ENCODE data around the gene SRGAP1.
"Not testable (repeated sequence)": the region's sequence is repeated elsewhere in the genome, so short reads cannot be mapped to it uniquely, and the experiment has no call there.

Gene SRGAP1

DNA sequence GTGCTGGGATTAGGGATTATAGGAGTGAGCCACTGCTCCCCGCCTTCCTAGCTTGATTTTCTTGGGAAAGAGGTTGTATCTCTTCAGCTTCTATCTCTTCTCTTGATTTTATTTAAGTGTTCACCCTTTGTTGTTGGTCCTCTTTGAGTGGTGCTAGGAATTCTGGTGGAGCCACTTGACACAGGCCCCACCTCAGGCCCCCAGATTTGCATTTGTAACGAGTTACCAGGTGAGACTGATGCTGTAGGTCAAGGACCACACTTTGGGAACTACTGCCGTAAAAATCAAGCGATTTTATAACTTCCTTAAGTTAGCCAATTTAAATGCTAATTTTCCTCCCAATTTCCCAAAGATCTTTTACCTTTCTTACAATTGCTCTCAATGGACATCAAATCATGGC, 26.3 kb downstream of the SRGAP1 start:
- no peak for DNase-seq

DNA sequence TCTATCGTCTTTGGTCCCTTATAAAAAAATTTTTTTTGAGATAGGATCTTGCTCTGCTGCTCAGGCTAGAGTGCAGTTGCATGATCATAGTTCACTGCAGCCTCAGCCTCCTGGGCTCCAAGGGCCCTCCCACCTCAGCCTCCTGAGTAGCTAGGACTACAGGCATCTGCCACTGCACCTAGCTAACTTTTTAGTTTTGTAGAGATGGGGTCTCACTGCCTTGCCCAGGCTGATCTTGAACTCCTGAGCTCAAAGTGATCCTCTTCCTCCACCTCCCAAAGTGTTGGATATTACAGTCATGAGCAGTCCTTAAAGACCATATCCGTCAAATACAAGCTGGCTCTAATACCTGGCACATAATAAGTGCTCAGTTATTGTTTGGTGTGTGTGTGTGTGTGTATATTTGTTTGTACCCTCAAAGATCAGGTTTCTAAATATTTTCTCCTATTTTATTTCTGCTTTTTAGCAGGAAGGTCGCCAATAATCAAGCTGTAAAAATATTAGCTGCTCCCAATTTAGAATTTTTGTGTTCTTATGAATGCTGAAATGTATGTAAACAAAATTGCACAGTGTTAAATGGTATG, 30.5 kb downstream of the SRGAP1 start:
- DNase-seq = no peak

DNA sequence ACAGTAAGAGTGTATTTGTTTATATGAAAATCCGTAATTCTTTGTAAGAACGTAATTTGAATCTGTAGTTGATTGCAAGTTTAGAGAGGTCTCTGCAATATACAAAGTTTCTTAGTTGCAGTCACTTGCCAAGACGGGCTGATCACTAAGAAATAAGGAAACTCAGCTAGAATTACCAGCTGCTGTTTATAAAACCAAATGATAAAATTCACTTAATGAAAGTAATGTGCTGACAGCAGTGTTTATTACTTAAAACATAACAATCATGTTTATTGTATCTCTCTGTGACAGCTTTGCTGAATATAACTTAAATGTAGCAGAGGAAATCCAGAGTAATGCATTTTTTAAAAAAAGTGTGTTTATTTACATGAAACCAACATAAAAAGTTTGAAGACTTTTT, 31.2 kb downstream of the SRGAP1 start:
- DNase-seq = no peak

DNA sequence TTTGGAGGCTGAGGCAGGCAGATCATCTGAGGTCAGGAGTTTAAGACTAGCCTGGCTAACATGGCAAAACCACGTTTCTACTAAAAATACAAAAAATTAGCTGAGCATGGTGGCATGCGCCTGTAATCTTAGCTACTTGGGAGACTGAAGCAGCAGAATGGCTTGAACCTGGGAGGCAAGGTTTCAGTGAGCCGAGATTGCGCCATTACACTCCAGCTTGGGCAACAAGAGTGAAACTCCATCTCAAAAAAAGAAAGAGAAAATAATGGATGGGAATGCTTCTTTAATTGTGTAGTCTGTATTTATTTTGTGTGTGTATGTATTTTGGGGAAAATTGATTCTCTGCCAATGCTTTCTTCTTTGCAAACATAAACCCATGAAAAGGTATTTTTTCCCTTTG, 32.5 kb downstream of the SRGAP1 start:
- no peak for DNase-seq

DNA sequence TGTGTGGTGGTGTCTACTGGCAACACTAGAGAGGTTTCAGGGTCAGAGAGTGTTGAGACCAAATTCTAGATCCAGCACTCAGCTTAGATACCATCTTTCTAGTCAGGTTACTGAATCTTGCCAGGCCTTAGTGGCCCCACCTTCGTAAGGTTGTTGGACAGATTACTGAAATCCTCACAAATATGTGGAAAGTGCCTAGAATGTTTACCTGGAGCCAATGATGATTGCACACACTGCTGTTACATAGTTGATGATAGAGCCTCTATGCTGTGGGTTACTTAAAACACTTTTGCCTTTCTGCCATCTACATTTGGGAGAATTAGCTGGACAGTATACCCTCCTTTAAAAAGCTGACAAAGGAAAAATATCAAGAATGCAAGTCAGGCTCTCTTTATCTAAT, 33.2 kb downstream of the SRGAP1 start:
- no peak for DNase-seq

DNA sequence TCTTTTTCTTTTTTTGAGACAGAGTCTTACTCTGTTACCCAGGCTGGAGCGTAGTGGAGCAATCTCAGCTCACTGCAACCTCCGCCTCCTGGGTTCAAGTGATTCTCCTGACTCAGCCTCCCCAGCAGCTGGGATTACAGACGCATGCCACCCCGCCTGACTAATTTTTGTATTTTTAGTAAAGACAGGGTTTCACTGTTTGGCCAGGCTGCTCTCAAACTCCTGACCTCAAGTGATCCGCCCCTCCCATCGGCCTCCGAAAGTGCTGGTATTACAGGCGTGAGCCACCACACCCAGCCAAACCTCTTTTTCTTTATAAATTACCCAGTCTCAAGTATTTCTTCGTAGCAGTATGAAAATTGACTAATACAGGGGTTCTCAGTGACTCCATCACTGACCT, 35.7 kb downstream of the SRGAP1 start:
- DNase-seq = not testable (repeated sequence)

DNA sequence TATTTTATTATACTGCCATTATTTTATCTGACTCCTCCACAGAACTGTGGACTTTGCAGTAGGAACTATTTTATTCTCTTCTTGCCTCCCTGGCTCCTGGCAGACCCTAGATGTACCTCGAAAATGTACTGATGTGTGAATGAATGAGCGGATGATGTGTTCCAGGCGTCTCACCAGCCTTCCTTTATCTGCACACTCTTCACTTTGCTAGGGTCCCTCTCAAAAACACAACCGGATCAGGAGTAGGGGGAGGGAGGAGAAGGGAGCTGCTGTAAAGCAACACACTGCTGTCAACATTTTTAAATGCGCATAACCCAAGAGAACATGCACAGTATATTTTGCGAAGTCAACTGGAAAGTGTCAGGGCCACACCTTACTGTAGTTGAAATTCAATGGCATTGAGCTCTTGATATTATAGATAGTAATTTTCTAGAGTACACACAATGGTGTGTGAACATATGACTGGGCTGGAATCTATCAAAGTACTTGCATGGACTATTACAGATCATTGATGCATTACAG, 36.3 kb downstream of the SRGAP1 start:
- DNase-seq = no peak

DNA sequence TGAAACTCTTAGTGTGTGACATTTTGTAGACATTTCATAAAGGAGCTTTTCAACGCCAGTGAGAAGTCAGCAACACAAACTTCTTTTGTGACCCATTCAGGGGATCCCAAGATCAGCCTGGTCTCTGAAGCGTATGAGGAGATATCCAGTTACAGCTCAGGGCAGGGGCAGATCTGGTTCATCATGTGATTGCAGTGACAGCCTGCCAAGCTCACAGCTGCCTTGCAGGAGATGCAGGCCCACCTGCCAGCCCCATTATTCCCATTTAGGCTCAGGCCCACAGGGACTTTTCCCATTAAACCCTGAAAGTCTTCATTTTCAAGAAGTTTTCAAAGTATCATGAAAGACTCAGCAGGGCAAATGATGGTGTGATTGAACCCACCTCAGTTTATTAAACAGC, 38.3 kb downstream of the SRGAP1 start:
- no peak for DNase-seq

DNA sequence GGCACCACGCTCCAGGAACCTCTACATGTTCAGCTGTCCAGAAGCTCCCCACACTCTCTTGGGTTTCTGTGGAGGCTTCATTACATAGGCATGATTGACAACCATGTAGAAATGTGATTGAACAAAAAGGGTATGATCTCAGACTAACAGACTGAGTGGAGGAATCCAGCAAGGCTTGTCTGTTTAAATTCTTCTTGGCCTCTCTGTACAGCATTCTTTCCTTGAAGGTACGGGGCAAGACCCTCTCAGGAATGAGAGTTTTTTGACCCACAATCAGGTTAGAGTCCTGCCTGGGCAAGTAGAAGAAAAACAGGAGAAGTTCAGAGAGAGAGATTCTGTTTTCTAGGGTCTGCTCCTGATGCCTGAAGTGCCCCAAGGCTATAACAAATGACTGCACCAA, 40.9 kb downstream of the SRGAP1 start:
- no peak for DNase-seq

DNA sequence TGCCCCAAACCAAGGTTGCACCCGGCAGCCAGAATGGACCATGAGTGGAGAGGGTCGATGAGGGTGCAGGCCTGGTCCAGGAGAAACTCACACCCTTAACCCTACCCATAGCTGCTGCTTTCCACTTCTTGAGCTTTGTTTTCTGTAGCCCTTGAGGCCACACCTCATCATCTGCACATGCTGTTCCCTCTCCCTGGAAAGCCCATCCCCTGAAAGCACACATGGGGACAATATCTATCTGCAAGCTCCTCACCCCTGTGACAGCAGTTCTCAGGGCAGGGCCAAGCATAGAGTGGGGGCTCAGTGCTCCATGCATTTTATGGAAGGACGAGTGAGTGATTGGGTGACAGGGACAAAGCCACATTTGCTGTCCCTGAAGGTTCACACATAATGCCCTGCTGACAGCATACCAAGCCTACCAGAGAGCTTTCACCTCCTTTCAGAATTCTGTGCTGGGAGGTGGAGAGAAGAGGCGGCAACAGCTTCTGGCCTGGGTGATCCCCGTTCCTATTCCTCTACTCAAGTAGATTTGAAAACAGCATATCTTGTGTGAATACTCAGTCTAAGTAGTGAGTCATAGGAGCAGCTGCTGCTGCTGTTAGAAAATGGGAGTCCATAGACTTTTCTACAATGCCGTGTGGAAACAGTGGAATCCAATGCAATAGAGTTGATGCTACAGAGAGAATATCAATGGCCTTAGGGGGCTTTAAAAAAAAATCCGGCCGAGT, 44.6 kb downstream of the SRGAP1 start:
- DNase-seq = peak; percentile 61

DNA sequence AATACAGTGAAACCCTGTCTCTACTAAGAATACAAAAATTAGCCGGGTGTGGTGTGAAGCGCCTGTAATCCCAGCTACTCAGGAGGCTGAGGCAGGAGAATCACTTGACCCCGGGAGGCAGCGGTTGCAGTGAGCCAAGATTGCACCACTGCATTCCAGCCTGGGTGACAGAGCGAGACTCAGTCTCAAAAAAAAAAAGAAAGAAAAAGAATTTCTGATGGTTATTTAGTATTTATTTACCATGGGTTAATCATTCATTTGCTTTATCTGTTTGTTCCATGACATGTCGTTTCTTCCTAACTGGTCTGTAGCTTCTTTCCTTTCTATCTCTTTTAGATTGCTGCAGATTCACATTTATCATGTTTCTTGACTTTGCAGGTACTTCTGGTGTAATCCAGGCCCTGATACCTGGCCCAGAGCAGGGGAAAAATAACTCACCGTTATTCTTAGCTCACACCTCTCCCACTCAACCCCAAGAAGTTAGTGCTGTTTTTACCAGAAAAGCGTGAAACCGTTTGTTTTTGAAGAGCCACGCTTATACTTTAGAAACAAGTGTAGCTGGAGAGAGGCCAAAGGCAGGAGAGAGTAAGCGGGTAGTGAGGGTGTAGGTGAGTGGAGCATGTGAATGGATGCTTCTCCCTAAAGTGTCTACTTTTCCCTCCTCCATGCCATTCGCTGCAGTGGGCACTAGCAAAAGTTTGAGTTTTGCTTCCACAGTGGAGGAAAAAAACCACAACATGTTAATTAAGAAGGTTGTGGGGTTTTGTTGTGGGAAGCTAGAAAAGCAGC, 45.4 kb downstream of the SRGAP1 start:
- peak; percentile 10 for DNase-seq

DNA sequence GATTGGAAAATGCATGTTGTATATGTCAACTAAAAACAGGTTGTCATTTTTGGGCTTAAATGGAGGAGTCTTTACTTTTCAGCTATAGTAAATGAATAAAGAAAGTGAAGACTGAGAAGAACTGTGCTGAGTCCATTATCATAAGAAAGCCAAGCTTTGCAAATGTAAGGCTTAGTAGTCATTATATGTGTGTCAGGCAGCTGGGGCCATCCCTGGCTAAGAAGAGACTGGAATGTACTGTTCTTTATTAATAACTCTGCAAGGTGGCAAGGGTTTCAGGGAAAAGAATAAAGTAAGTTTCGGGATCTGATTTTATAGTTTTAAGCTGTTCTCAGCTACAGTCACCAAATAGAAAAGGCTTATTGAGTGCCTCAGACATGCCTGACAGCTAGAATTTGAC, 48.7 kb downstream of the SRGAP1 start:
- no peak for DNase-seq

DNA sequence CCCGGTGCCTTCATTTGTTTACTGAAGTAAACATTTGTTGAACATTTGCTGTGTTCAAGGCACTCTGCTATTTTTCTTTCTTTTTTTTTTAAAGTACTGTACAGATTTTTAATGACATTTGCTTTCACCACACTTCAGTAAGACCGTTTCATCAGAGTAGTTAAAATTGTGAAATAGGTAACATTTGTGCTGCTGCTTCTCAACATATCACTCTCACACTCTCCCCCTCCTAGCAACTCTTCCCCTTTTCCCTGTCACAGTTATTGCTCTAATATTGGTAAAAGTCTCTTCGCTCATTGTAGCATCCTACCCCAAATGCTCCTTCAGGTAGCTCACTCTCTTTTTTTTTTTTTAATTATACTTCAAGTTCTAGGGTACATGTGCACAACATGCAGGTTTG, 49.6 kb downstream of the SRGAP1 start:
- DNase-seq = no peak

DNA sequence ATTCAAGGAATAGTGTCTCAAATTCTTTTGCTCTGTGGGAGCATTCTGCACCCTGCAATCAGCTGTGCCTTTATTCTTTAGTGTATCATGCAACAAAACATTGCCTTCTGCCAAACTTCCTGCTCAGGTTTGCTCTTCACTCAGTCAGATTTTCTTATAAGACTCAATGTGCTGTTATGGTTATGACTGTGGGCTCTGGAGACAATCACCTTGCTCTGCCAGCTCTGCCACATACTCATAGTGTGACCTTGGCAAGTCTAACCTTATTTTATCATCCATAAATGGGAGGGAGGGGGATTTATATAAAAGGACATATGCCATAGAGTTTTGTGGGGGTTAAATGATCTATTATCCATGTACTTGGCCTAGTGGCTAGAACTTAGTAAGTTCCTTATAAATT, 51.3 kb downstream of the SRGAP1 start:
- no peak for DNase-seq

DNA sequence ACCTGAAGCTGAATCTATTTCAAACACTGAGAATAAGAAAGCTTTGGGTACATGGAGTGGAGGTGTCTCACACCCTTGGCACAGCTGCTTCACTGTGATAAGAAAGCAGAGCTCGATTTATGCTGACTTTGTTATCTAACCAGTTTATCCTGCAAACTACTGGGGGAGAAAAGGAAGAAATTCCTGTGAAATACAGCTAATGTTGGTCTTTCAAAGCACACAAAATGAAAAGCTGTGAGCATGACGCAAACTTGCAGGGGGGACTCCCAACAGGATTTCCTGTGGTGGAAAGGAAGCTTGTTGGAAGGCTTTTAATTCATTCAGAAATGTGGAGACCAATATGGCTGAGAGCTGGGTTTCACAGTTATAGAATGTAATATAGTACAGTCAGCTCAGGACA, 53.4 kb downstream of the SRGAP1 start:
- peak; percentile 64 for DNase-seq

DNA sequence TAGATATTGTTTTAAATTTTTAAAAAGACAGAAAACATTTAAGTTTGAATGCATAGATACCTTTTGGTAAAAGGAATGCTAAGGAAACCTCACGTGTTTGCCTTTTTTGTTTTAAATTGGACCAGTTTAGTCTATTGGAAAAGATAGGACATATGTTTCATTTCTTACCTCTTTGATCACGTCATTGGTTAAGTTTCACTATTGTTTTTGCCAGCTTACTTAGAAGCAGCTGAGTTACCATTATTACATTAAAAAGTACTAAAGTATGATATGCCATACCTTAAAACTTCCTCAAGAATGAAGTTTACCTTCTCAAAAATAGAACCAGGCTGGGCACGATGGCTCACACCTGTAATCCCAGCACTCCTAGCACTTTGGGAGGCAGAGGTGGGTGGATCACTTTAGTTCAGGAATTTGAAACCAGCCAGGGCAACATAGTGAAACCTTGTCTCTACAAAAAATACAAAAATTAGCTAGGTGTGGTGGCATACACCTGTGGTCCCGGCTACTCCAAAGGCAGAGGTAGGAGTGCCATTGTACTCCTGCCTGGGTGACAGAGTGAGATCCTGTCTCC, 54.4 kb downstream of the SRGAP1 start:
- DNase-seq = no peak

DNA sequence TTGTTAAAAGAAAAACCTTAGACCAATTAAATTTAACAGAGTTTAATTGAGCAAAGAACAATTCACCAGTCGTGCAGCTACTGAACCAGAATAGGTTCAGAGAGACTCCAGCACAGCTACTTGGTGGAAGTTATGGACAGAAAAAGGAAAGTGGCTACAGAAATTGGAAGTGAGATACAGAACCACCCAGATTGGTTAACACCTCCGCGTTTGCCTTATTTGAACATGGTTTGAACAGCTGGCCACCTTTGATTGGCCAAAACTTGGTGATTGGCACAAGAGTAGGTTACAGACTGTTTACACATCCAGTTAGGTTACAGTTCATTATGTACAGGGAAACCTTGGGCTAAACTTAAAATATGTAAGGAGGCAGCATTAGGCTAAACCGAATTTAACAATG, 54.9 kb downstream of the SRGAP1 start:
- no peak for DNase-seq

DNA sequence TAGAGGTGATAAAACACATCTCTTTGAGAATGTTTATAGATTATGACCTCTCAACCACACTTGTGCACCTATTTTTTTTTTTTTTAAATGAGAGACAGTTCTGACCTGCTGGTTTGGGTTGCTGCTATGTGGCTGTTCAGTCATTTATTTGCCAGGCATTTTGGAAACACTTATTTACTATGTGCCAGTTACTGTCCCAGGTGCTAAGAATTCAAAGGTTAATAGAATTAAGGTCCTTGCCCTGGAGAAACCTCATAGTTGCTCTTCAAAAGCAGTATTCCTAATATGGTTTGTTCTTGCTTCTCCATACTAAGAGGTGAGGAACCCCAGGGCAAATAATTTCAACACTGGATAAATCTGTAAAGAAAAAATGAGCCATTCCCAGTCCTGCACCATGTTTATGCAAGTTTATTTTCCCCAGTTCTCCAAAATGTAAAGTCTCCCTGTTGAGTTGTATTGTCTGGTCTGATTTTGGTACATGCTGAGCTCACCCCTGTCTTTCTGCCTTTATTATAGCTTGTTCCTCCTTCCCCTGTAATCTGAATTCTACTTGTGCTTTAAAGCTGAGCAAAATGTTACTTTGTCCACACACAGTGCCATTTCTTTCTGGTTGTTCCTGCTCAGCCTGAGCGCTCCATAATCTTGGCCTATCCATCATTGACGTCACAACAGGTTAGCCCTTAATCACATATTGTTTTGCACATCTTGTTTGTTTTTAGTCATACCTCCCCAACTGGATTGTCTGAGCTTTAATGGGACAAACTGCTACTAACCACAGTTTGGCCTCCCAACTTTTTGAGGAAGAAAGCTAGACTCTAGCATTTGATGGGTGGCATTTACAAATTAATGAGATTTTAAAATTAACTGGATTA, 56.7 kb downstream of the SRGAP1 start:
- no peak for DNase-seq

DNA sequence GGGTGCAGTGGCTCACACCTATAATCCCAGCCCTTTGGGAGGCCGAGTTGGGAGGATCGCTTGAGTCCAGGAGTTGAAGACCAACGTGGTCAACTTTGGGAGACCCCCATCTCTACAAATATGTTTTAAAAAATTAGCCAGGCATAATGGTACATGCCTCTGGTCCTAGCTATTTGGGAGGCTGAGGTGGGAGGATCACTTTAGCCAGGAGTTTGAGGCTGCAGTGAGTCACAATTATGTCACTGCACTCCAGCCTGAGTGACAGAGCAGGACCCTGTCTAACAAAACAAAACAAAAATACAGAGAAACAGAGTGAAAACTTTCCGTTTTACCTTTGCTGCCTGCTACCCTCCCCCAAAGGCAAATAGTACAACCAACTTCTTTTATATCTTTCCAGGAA, 60.2 kb downstream of the SRGAP1 start:
- DNase-seq = no peak

DNA sequence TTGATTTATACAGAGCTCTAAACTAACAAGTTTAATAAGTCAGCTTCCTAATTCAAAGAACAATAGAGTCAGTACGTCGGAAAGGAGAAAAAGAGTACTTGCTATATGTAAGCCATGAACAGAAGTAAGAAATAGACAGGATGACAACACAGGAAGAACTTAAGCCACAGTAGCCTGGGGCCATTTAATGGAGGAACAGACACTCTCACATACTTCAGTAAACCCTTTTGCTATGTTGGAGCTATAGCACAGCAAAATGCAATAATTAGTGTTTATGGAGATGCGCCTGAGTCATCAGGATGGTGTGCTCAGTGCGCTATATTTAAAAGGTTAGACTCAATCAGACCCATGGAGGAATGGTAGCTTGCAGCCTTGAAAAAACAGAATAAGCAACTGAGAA, 61.0 kb downstream of the SRGAP1 start:
- peak; percentile 36 for DNase-seq

DNA sequence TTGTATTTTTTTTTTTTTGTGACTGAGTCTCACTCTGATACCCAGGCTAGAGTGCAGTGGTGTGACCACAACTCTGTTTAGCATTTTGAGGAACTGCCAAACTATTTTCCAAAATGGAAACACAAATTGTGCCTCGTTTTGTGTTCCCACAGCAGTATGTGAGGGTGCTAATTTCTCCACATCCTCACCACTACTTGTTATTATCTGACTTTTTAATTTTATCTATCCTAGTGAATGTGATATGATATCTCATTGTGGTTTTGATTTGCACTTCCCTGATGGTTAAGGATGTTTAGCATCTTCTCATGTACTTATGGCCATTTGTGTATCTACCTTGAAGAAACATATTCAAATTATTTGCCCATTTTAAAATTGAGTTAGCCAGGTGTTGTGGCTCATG, 62.4 kb downstream of the SRGAP1 start:
- no peak for DNase-seq

DNA sequence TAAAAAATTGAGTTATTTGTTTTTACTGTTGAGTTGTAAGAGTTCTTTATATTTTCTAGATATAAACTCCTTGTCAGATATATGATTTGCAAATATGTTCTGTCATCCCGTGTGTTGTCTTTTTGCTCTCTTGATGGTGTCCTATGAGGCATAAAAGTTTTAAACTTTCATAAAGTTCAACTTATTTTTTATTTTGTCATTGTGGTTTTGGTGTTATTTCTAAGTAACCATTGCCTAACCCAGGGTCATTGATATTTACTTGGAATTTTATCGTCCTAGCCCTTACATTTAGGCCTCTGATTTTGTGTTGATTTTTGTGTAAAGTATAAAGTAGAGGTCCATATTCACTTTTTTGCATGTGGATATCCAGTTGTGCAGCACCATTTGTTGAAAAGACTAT, 63.1 kb downstream of the SRGAP1 start:
- no peak for DNase-seq

DNA sequence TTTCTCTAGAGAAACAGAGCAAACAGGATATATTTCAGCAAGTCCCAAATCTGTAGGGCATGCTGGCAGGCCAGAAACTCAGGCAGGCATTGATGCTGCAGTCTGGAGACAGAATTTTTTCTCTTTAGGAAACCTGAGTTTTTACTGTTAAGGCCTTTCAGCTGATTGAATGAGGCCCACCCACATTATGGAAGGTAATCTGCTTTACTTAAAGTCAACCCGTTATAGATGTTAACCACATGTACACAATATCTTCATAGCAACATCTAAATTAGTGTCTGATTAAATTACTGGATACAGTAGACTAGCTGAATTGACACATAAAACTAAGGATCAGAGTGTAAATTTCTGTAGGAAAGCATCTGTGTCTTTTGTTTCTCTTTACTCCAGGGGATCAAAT, 65.2 kb downstream of the SRGAP1 start:
- DNase-seq = no peak

Measured in fibroblast of skin of right biceps (primary cell).